ENCODE results near the gene MT1A. TPM values are rescaled to one million over a fixed set of nuclear protein-coding genes. Genes with fewer than 3 reads are reported as not detected.
A peak's percentile ranks its signal among the peaks of the same experiment; 100 is the strongest.

The MT1A gene
- total RNA-seq, 2 experiments from 2014 or later, result not detected

- H3K27ac Mint-ChIP-seq, result peak within 1 kb of the TSS; percentile 84
- POLR2A ChIA-PET, result interaction anchor here (0.8 to 1.2 kb wide), 4 partner anchors 25 to 80 kb away, joined by 4 to 7 read pairs (median 4); partner anchors contain the start of genes MT1X and MT2A
- Histone ChIP-seq H3K4me3 (ENCODE audit: low read length) (peak within 1 kb of the TSS; percentile 67), H3K4me1 (ENCODE audit: insufficient read depth, low read length) (peaks cover 25% of the 10 kb centered on the region), H3K36me3 (ENCODE audit: insufficient read depth, low read length) (no peaks in the 10 kb centered on the region), H3K27me3 (ENCODE audit: control insufficient read depth in 1 of 2, insufficient read depth in 2 of 2, low read length in 2 of 2) (peaks cover 0 to 2% of the 10 kb centered on the region in 2 experiments), H3K9me3 (ENCODE audit: control insufficient read depth in 1 of 2, insufficient read depth in 1 of 2, low read length in 2 of 2) (no peaks in the 10 kb centered on the region), H3K27ac (ENCODE audit: low read depth in 1 of 2, low read length in 2 of 2) (peak within 1 kb of the TSS in 1 of 2 donors; percentile 49)
- intact Hi-C loops (cut with DNase I, micrococcal nuclease), result no loop called here
- H3K9me3 Mint-ChIP-seq, result no peaks in the 10 kb centered on the region
- peak within 1 kb of the TSS; percentile 98 for H3K4me3 Mint-ChIP-seq
- CTCF ChIA-PET, result no interaction called here
- ATAC-seq (ENCODE audit: poor library complexity) (peak; percentile 77), DNase-seq (peak; percentile 43 to 87 (median 65))
- peaks cover 4% of the 10 kb centered on the region for H3K36me3 Mint-ChIP-seq (ENCODE audit: low read depth)
- peaks cover 2% of the 10 kb centered on the region for H3K27me3 Mint-ChIP-seq
- TF ChIP-seq CTCF (IDR thresholded peaks at IDR 0.05), result no peak
- peaks cover 26% of the 10 kb centered on the region for H3K4me1 Mint-ChIP-seq (ENCODE audit: low read depth)
Observed at GRCh38 chr16:56657555-56658326, 19.3 kb downstream of the MT1A start, which contains the start of gene MT1F. Gene MT1F (plus strand): TSS chr16:56657959. CDS start chr16:56658059, 100 bp downstream.

GRCh38 chr16:56658327-56658875 is 19.9 kb downstream of the MT1A start:
- POLR2A ChIA-PET, result interaction anchor here (1.2 kb wide), 3 partner anchors 24 to 50 kb away, joined by 4 to 7 read pairs (median 5); partner anchors contain the start of genes MT1X and MT2A
- peak overlapping the region; percentile 67 for H3K4me3 ChIP-seq (ENCODE audit: low read length)
- no peaks in the 10 kb centered on the region for H3K36me3 ChIP-seq (ENCODE audit: insufficient read depth, low read length)
- Mint-ChIP-seq H3K36me3 (ENCODE audit: low read depth) (peaks cover 4% of the 10 kb centered on the region), H3K4me3 (peak overlapping the region; percentile 98), H3K27me3 (peaks cover 3% of the 10 kb centered on the region), H3K27ac (peak overlapping the region; percentile 84), H3K4me1 (ENCODE audit: low read depth) (peaks cover 30% of the 10 kb centered on the region), H3K9me3 (no peaks in the 10 kb centered on the region)
- intact Hi-C loops (cut with DNase I, micrococcal nuclease), result no loop called here
- ATAC-seq (ENCODE audit: poor library complexity) (no peak), DNase-seq (no peak)
- CTCF ChIA-PET, result no interaction called here
- H3K27ac ChIP-seq (ENCODE audit: low read depth in 1 of 2, low read length in 2 of 2), result no peak overlapping the region
- peaks cover 32% of the 10 kb centered on the region for H3K4me1 ChIP-seq (ENCODE audit: insufficient read depth, low read length)
- TF ChIP-seq CTCF (IDR thresholded peaks at IDR 0.05), result no peak
- no peaks in the 10 kb centered on the region for H3K9me3 ChIP-seq (ENCODE audit: control insufficient read depth in 1 of 2, insufficient read depth in 1 of 2, low read length in 2 of 2)
- peaks cover 0 to 3% of the 10 kb centered on the region in 2 experiments for H3K27me3 ChIP-seq (ENCODE audit: control insufficient read depth in 1 of 2, insufficient read depth in 2 of 2, low read length in 2 of 2)

GRCh38 chr16:56662357-56663354 is 24.2 kb downstream of the MT1A start:
- H3K9me3 ChIP-seq (ENCODE audit: control insufficient read depth in 1 of 2, insufficient read depth in 1 of 2, low read length in 2 of 2), result no peaks in the 10 kb centered on the region
- Mint-ChIP-seq H3K9me3 (no peaks in the 10 kb centered on the region), H3K4me3 (peak overlapping the region; percentile 76), H3K27me3 (peaks cover 44% of the 10 kb centered on the region), H3K36me3 (ENCODE audit: low read depth) (peaks cover 4% of the 10 kb centered on the region), H3K27ac (peak overlapping the region; percentile 72), H3K4me1 (ENCODE audit: low read depth) (peaks cover 32% of the 10 kb centered on the region)
- H3K27me3 ChIP-seq (ENCODE audit: control insufficient read depth in 1 of 2, insufficient read depth in 2 of 2, low read length in 2 of 2), result peaks cover 16 to 19% of the 10 kb centered on the region in 2 experiments
- CTCF ChIA-PET, result no interaction called here
- peaks cover 31% of the 10 kb centered on the region for H3K4me1 ChIP-seq (ENCODE audit: insufficient read depth, low read length)
- peak; percentile 64 for ATAC-seq (ENCODE audit: poor library complexity)
- TF ChIP-seq CTCF (IDR thresholded peaks at IDR 0.05), result no peak
- POLR2A ChIA-PET, result interaction anchor here (0.7 to 2.3 kb wide), 7 partner anchors 9 to 55 kb away, joined by 3 to 8 read pairs (median 4); partner anchors contain the start of genes MT1X and MT2A
- no peaks in the 10 kb centered on the region for H3K36me3 ChIP-seq (ENCODE audit: insufficient read depth, low read length)
- intact Hi-C loops (cut with DNase I, micrococcal nuclease), result no loop called here
- no peak overlapping the region for H3K27ac ChIP-seq (ENCODE audit: low read depth in 1 of 2, low read length in 2 of 2)
- peak overlapping the region; percentile 60 for H3K4me3 ChIP-seq (ENCODE audit: low read length)
- peak in 7 of 14 experiments; percentile 16 to 57 (median 44) for DNase-seq
